ENCODE data around the gene ASXL3. TPM values are rescaled to one million over a fixed set of nuclear protein-coding genes. Genes with fewer than 3 reads are reported as not detected.

Gene ASXL3
- total RNA-seq, 1 donor from 2014 or later = 45.6 TPM

- no peak for TF ChIP-seq CTCF (IDR thresholded peaks at IDR 0.05; ENCODE audit: partially characterized antibody, unreplicated experiment)
- Mint-ChIP-seq H3K27me3 (ENCODE audit: unreplicated experiment) (peaks cover 8% of the 10 kb centered on the region), H3K4me3 (ENCODE audit: unreplicated experiment) (peak overlapping the region; percentile 97), H3K27ac (ENCODE audit: unreplicated experiment) (peak overlapping the region; percentile 97), H3K9me3 (ENCODE audit: unreplicated experiment) (peaks cover 9% of the 10 kb centered on the region), H3K4me1 (ENCODE audit: low read depth, unreplicated experiment) (peaks cover 14% of the 10 kb centered on the region), H3K36me3 (ENCODE audit: unreplicated experiment) (no peaks in the 10 kb centered on the region)
- DNase-seq = no peak
These were observed 896 bp upstream of the ASXL3 start for GRCh38 chr18:33576999-33577646.

- H3K9me3 Mint-ChIP-seq (ENCODE audit: unreplicated experiment) = peaks cover 9% of the 10 kb centered on the region
- H3K36me3 Mint-ChIP-seq (ENCODE audit: unreplicated experiment) = no peaks in the 10 kb centered on the region
- H3K4me3 Mint-ChIP-seq (ENCODE audit: unreplicated experiment) = peak overlapping the region; percentile 87
- TF ChIP-seq CTCF (IDR thresholded peaks at IDR 0.05; ENCODE audit: partially characterized antibody, unreplicated experiment) = no peak
- peaks cover 8% of the 10 kb centered on the region for H3K27me3 Mint-ChIP-seq (ENCODE audit: unreplicated experiment)
- peak overlapping the region; percentile 83 for H3K27ac Mint-ChIP-seq (ENCODE audit: unreplicated experiment)
- DNase-seq = peak; percentile 59
- peaks cover 15% of the 10 kb centered on the region for H3K4me1 Mint-ChIP-seq (ENCODE audit: low read depth, unreplicated experiment)
These were observed 714 bp downstream of the ASXL3 start for GRCh38 chr18:33578518-33579348.

GRCh38 chr18:33579349-33580215 is 1.6 kb downstream of the ASXL3 start:
- no peak for DNase-seq
- H3K4me1 Mint-ChIP-seq (ENCODE audit: low read depth, unreplicated experiment) = peaks cover 19% of the 10 kb centered on the region
- no peak overlapping the region for H3K4me3 Mint-ChIP-seq (ENCODE audit: unreplicated experiment)
- H3K27me3 Mint-ChIP-seq (ENCODE audit: unreplicated experiment) = peaks cover 8% of the 10 kb centered on the region
- H3K9me3 Mint-ChIP-seq (ENCODE audit: unreplicated experiment) = peaks cover 9% of the 10 kb centered on the region
- no peak overlapping the region for H3K27ac Mint-ChIP-seq (ENCODE audit: unreplicated experiment)
- no peak for TF ChIP-seq CTCF (IDR thresholded peaks at IDR 0.05; ENCODE audit: partially characterized antibody, unreplicated experiment)
- H3K36me3 Mint-ChIP-seq (ENCODE audit: unreplicated experiment) = no peaks in the 10 kb centered on the region

GRCh38 chr18:33580546-33580945 is 2.5 kb downstream of the ASXL3 start:
- Mint-ChIP-seq H3K4me3 (ENCODE audit: unreplicated experiment) (peak overlapping the region; percentile 69), H3K9me3 (ENCODE audit: unreplicated experiment) (peaks cover 8% of the 10 kb centered on the region), H3K4me1 (ENCODE audit: low read depth, unreplicated experiment) (peaks cover 19% of the 10 kb centered on the region), H3K36me3 (ENCODE audit: unreplicated experiment) (no peaks in the 10 kb centered on the region), H3K27ac (ENCODE audit: unreplicated experiment) (no peak overlapping the region), H3K27me3 (ENCODE audit: unreplicated experiment) (peaks cover 6% of the 10 kb centered on the region)
- TF ChIP-seq CTCF (IDR thresholded peaks at IDR 0.05; ENCODE audit: partially characterized antibody, unreplicated experiment) = no peak
- no peak for DNase-seq

Measured in glutamatergic neuron (in vitro differentiated cells).